Measurements from ENCODE around the gene FRS3.

DNA sequence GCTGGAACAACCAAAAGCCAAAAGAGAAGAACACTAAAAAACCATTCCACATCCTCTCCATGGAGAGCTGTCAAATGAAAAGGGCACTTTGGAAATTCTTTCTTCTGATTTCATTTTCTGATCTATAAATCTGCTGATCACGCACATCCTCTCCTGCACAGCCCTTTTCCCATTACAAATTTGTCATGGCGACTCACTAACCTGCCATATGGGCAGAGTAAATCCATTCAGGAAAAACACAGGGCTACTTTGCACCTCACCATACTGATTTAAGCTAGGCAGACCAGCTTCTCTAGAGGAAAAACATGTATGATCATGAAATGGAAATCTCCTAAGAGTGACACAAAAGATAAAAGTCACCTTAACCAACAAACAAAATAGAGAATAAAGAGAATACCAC, 33.8 kb upstream of the FRS3 start:
- no peak for TF ChIP-seq FOXA1 (IDR thresholded peaks at IDR 0.05)
- no peak for TF ChIP-seq ELF4 (IDR thresholded peaks at IDR 0.05)
- TF ChIP-seq FOXK2 (IDR thresholded peaks at IDR 0.05), result no peak
- TF ChIP-seq FOXM1 (IDR thresholded peaks at IDR 0.05; ENCODE audit: borderline replicate concordance), result no peak
- TF ChIP-seq SP1 (IDR thresholded peaks at IDR 0.05), result no peak
- TF ChIP-seq ZNF384 (IDR thresholded peaks at IDR 0.05), result no peak
- TF ChIP-seq LEF1 (IDR thresholded peaks at IDR 0.05; ENCODE audit: borderline replicate concordance), result no peak
- TF ChIP-seq ARNT (IDR thresholded peaks at IDR 0.05), result no peak
- TF ChIP-seq L3MBTL2 (conservative IDR thresholded peaks at IDR 0.05), result no peak
- TF ChIP-seq HDGF (IDR thresholded peaks at IDR 0.05; ENCODE audit: borderline replicate concordance), result no peak
- TF ChIP-seq TARDBP (IDR thresholded peaks at IDR 0.05), result no peak
